Omental fat pad (tissue), 4 donors: Measurements from ENCODE around the gene PRUNE2. TPM values are rescaled to one million over a fixed set of nuclear protein-coding genes. Genes with fewer than 3 reads are reported as not detected.
"Not testable (repeated sequence)": the region's sequence is repeated elsewhere in the genome, so short reads cannot be mapped to it uniquely, and the experiment has no call there.

Experiments
- ATAC-seq: fragments of 150-250 bp; one replicate; pipeline ENCODE4 v1.9.1; 2016; ENCODE audit warnings: mild to moderate bottlenecking, moderate library complexity; ENCODE audit not compliant: low FRiP score
- DNase-seq: peaks from one replicate; pipeline ENCODE4 v3.0.0-alpha.2; 2019; ENCODE audit warnings: low spot score
- total RNA-seq, 4 donors: library from RNA; depleted of rRNA; stranded (reverse); fragments of >200 nt; gene quantifications; one replicate each; pipeline ENCODE4 v1.1.0, GENCODE V29; 2016
- TF ChIP-seq, protein P1 (sequence below), 3 donors: fragments of 450-650 bp; IDR thresholded peaks; one replicate each; pipeline ENCODE4 v1.5.1; 2016 to 2017; ENCODE audit warnings: antibody characterized with exemption in 3 of 3, mild to moderate bottlenecking in 3 of 3, moderate library complexity in 2 of 3

Gene PRUNE2
- total RNA-seq, 4 donors from 2014 or later, result 3.1 to 13.4 (median 12.0) TPM

DNA sequence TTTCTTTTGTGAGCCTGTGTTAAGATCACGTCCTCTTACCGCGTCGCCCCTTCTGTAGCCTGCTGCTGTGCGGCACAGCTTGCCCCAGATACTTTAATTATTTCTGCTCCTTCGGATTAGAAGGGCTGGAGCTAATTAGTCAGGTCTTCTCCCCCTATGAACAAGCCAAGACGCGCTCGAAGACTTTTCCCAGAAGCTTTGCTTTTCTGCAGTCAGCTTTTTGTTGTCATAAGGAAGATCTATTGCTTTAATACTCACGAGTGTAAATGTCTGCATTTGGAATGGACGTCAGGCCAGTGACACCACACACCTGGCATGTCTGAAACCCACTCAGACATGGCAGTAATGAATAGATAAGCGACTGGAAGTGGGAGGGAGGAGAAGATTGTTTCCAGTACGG lies 37.0 kb downstream of the PRUNE2 start:
- ATAC-seq (no peak), DNase-seq (no peak)
- TF ChIP-seq, protein P1, sequence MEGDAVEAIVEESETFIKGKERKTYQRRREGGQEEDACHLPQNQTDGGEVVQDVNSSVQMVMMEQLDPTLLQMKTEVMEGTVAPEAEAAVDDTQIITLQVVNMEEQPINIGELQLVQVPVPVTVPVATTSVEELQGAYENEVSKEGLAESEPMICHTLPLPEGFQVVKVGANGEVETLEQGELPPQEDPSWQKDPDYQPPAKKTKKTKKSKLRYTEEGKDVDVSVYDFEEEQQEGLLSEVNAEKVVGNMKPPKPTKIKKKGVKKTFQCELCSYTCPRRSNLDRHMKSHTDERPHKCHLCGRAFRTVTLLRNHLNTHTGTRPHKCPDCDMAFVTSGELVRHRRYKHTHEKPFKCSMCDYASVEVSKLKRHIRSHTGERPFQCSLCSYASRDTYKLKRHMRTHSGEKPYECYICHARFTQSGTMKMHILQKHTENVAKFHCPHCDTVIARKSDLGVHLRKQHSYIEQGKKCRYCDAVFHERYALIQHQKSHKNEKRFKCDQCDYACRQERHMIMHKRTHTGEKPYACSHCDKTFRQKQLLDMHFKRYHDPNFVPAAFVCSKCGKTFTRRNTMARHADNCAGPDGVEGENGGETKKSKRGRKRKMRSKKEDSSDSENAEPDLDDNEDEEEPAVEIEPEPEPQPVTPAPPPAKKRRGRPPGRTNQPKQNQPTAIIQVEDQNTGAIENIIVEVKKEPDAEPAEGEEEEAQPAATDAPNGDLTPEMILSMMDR (IDR thresholded peaks at IDR 0.05), result no peak

GRCh38 chr9:76866689-76867088 lies 39.2 kb downstream of the PRUNE2 start:
- TF ChIP-seq, protein P1 (IDR thresholded peaks at IDR 0.05), result no peak
- ATAC-seq (peak; percentile 75), DNase-seq (no peak)

- ATAC-seq, result no peak
- TF ChIP-seq, protein P1 (IDR thresholded peaks at IDR 0.05), result no peak
- DNase-seq, result no peak
Measured at GRCh38 chr9:76863832-76864231, 42.1 kb downstream of the PRUNE2 start.

GRCh38 chr9:76859860-76860259 lies 46.1 kb downstream of the PRUNE2 start:
- DNase-seq, result no peak
- TF ChIP-seq, protein P1 (IDR thresholded peaks at IDR 0.05), result no peak
- ATAC-seq, result no peak

GRCh38 chr9:76858248-76858647 lies 47.7 kb downstream of the PRUNE2 start:
- not testable (repeated sequence) for ATAC-seq, DNase-seq

GRCh38 chr9:76856016-76856415 lies 49.9 kb downstream of the PRUNE2 start:
- ATAC-seq, result no peak
- DNase-seq, result no peak
- TF ChIP-seq, protein P1 (IDR thresholded peaks at IDR 0.05), result no peak

DNA sequence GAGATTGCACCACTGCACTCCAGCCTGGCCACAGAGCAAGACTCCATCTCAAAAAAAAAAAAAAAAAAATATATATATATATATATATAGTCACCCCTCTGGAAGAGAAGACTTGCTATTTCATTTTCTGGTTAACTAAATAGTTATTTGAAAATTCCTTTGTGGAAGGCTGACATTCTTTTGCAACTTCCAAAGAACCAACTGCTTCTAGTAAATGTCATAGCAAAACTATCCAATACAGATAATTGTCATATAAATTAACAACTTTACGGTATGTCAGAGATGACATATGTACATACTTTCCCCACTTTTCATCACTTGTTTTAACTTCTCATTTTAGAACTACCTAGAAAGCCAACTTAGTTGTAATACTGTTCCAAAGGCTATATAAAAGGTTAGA lies 50.9 kb downstream of the PRUNE2 start:
- DNase-seq, result no peak
- ATAC-seq, result no peak
- TF ChIP-seq, protein P1 (IDR thresholded peaks at IDR 0.05), result no peak

DNA sequence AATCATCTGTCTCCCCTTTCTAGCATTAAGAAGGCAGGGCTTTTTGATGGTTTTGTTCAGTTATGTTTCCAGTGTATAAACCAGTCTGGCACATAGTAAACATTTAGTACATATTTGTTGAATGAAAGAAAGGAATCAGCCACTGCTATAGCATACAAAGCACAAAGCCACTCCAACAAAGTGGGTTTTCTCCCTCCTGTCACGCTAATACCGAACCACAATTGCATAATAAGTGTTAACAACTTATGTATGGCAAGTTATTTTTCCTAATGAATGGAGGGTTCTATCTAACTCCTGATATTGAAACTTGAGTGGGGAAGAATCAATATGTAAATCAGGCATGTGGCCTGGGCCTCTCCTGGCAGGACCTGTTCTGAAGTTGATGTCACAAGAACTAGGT lies 53.9 kb downstream of the PRUNE2 start:
- ATAC-seq, result no peak
- DNase-seq, result no peak
- TF ChIP-seq, protein P1 (IDR thresholded peaks at IDR 0.05), result no peak
